Spinal cord (tissue), 10 donors: ENCODE results near the gene AQP4. TPM values are rescaled to one million over a fixed set of nuclear protein-coding genes. Genes with fewer than 3 reads are reported as not detected.

Experiments used
- DNase-seq, 6 donors: peaks; one replicate each; pipeline versions ENCODE4 v3.0.0 to v3.0.0-alpha.2; 2013 to 2015; ENCODE audit warnings: low spot score in 6 of 6, low read depth in 4 of 6
- H3K27ac ChIP-seq: one replicate; pipeline ENCODE4 v1.5.1; 2013; ENCODE audit warnings: low read depth, low read length, control low read depth
- H3K27me3 ChIP-seq: one replicate; pipeline ENCODE4 v1.6.1; 2013; ENCODE audit warnings: low read length; ENCODE audit not compliant: control insufficient read depth, insufficient read depth
- H3K36me3 ChIP-seq: one replicate; pipeline ENCODE4 v1.6.1; 2013; ENCODE audit warnings: low read length; ENCODE audit not compliant: control insufficient read depth, insufficient read depth
- H3K4me1 ChIP-seq: one replicate; pipeline ENCODE4 v1.6.1; 2013; ENCODE audit warnings: low read length; ENCODE audit not compliant: control insufficient read depth, insufficient read depth
- H3K4me3 ChIP-seq: one replicate; pipeline ENCODE4 v1.5.1; 2013; ENCODE audit warnings: low read depth, low read length, control low read depth
- H3K9me3 ChIP-seq: one replicate; pipeline ENCODE4 v1.6.1; 2013; ENCODE audit warnings: low read length; ENCODE audit not compliant: control insufficient read depth, insufficient read depth
- WGBS: methylation state at CpG from one replicate; pipeline ENCODE4 v1.1.5; 2013; ENCODE audit warnings: missing lambda C conversion rate; ENCODE audit not compliant: insufficient coverage; 5-methylcytosine and 5-hydroxymethylcytosine counted together
- polyA plus RNA-seq, 2 donors: library from polyadenylated mRNA; unstranded; fragments of 120-200 nt; gene quantifications; one replicate each; pipeline ENCODE4 v1.2.1, GENCODE V29; 2013; ENCODE audit not compliant: insufficient read length in 2 of 2
- total RNA-seq, 2 donors: library from RNA; depleted of rRNA in 1 of 2; stranded (reverse); fragments of 120-200 nt in 1 of 2; fragments of >200 nt in 1 of 2; gene quantifications; one replicate each; pipeline versions ENCODE4 v1.2.3 to v1.2.4, GENCODE V29; 2013 to 2014
- donor health status: healthy.

The AQP4 gene
- total and polyA plus RNA-seq, 4 donors: 305 to 1,006 (median 577) TPM

DNA sequence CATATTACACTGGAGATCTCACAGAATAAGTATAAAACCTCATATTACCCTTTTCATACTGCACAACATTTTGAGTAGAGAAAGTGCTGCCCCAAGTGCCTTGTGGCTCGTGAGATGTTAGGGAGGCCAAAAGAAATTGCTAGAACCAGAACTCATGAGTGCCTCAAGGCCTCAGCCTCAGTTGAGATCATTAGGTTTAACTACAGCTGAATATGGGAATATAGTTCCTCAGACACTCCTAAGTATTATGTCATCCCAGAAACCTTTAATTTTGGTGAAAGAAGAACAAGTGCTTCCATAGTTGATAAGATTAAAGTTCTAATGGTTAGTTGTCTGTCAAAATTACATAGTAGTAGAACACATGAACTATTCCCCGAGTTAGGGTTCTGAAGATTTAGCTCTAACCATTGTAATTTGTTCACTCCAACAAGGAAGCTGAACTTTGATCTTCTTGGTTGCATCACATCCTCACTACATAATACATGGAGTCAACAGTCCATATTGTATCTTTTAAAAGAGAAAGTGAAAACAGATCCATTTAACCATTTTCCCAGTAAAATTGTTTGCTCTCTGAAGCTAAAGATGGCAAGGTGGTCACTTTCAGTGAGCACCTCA is 9.6 kb upstream of the AQP4 start:
- 75% methylated on average over 1 of the region's 2 CpGs for WGBS
- peaks cover 3% of the 10 kb centered on the region for H3K4me1 ChIP-seq
- H3K36me3 ChIP-seq: no peaks in the 10 kb centered on the region
- H3K4me3 ChIP-seq: no peak overlapping the region
- H3K9me3 ChIP-seq: no peaks in the 10 kb centered on the region
- no peaks in the 10 kb centered on the region for H3K27me3 ChIP-seq
- no peak for DNase-seq
- no peak overlapping the region for H3K27ac ChIP-seq

DNA sequence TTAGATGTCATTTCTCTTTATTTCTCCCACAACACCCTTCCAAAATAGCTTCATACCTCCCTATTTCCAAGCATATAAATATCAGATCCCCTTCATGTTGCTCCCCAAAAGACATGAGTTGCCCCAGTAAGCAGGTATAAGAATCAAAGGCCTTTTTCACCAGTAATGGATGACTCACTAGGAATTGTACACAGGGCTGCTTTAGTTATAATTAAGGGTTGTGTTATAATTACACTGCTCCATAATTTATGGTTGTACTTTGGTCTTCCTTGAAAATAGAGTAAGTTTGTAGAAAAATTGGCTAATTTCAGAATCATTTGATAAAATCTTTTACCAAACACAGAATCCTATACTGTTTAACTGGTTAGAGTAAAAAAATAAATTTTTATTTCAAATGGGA is 8.8 kb upstream of the AQP4 start:
- peaks cover 6% of the 10 kb centered on the region for H3K4me1 ChIP-seq
- no peaks in the 10 kb centered on the region for H3K9me3 ChIP-seq
- H3K27me3 ChIP-seq: no peaks in the 10 kb centered on the region
- no peaks in the 10 kb centered on the region for H3K36me3 ChIP-seq
- DNase-seq: no peak
- H3K27ac ChIP-seq: no peak overlapping the region
- no peak overlapping the region for H3K4me3 ChIP-seq

DNA sequence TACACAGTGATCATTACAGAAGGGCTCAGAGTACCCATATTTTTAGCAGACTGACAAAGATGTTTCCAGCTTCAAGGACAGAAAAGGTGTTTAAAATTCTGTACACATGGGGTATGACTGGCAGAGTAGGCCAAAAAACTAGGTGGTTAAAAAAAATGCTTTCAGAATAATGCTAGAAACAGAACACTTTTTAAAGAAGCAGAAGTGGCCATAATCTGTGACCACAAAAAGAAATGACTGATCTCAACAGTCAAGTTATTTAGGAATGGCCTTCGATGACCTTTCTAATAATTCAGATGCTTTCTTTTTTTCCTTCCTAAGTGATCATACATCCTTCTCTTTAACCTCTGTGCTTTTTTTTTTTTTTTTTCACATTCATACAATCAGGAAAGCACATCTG is 4.1 kb upstream of the AQP4 start:
- no peaks in the 10 kb centered on the region for H3K36me3 ChIP-seq
- no peaks in the 10 kb centered on the region for H3K27me3 ChIP-seq
- peak overlapping the region; percentile 68 for H3K27ac ChIP-seq
- H3K4me1 ChIP-seq: peaks cover 10% of the 10 kb centered on the region
- no peaks in the 10 kb centered on the region for H3K9me3 ChIP-seq
- no peak overlapping the region for H3K4me3 ChIP-seq
- WGBS: 86% methylated on average over 1 of the region's 1 CpG
- DNase-seq: peak in 1 of 6 donors; percentile 25

DNA sequence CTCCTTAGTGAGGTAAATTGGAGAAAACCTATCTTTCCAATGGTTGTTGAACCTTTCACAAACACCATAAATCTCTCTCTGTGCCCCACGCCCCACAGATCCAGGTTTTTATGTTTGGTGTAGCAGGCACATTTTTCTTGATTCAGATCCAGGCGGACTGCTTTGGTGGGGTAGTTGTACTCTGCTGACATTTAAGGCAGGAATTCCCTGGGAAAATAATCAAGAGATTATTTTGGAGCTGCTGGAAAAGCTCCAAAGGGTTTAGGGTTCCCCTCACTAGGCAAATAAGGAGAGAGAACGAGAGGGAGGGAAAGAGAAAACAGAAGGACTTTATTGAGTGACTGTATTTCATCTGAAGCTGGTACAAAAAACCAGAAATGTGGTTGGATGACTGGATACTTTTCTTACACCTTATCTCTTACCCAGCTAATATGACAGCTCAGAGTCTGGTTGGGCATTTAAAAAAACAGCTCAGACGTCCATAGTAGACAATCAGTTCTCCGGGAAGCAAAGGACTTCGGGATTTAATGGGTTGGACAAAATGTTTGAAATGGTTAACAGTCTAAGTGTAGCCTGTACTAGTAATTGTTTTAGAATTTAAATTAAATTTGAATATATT is 3.6 kb upstream of the AQP4 start:
- H3K4me1 ChIP-seq: peaks cover 10% of the 10 kb centered on the region
- peak overlapping the region; percentile 62 for H3K27ac ChIP-seq
- H3K36me3 ChIP-seq: no peaks in the 10 kb centered on the region
- DNase-seq: peak in 3 of 6 donors; percentile 6 to 64 (median 29)
- 50% methylated on average over 1 of the region's 6 CpGs for WGBS
- H3K27me3 ChIP-seq: no peaks in the 10 kb centered on the region
- no peak overlapping the region for H3K4me3 ChIP-seq
- H3K9me3 ChIP-seq: no peaks in the 10 kb centered on the region

DNA sequence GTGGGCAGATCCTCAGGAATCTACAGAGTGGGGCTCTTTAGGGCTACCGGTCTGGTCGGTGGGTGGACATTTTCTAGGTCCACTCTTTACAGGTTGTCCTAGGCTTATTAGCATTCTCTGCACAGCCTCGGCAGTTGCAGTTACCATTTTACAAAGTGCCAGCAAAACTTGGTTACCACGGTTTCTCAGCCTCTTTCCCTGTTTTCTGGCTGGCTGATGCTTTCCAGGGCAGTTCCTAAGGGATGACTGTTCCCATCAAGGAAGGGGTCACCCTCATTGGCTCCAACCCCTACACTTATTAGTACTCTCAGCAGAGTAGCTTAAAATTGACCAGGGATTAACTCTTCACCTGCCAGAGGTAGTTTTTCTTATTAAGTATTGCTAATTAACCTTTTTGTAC is 2.0 kb upstream of the AQP4 start:
- WGBS: 30% methylated on average over 4 of the region's 4 CpGs
- Histone ChIP-seq H3K27me3 (peaks cover 3% of the 10 kb centered on the region), H3K27ac (peak overlapping the region; percentile 90), H3K9me3 (no peaks in the 10 kb centered on the region), H3K4me1 (peaks cover 19% of the 10 kb centered on the region), H3K36me3 (no peaks in the 10 kb centered on the region), H3K4me3 (no peak overlapping the region)
- DNase-seq: peak in 5 of 6 donors; percentile 44 to 89 (median 75)

DNA sequence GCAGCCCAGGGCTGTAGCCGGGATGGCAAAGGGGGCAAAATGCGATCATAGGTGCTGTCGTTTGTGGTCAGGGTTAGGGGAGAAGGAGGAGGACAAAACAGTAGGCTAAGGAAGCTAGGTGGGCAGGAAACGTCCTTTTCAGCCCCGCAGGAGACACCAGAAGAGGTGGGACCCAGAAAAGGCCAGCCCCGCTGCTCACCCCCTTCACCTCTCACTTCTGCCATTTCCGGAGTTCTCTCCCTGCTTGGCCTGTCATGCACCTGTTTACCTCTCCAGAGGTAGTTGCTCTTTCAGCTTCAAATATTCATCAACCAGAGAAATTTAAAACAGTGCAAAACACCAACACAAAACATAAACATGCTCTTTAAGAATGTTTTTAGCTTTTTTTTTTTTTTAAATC is 849 bp downstream of the AQP4 start:
- Histone ChIP-seq H3K27me3 (peaks cover 3% of the 10 kb centered on the region), H3K27ac (peak overlapping the region; percentile 90), H3K4me3 (peak overlapping the region; percentile 51), H3K9me3 (no peaks in the 10 kb centered on the region), H3K4me1 (peaks cover 19% of the 10 kb centered on the region), H3K36me3 (peaks cover 4% of the 10 kb centered on the region)
- peak in 1 of 6 donors; percentile 7 for DNase-seq
- WGBS: 56% methylated on average over 6 of the region's 7 CpGs

DNA sequence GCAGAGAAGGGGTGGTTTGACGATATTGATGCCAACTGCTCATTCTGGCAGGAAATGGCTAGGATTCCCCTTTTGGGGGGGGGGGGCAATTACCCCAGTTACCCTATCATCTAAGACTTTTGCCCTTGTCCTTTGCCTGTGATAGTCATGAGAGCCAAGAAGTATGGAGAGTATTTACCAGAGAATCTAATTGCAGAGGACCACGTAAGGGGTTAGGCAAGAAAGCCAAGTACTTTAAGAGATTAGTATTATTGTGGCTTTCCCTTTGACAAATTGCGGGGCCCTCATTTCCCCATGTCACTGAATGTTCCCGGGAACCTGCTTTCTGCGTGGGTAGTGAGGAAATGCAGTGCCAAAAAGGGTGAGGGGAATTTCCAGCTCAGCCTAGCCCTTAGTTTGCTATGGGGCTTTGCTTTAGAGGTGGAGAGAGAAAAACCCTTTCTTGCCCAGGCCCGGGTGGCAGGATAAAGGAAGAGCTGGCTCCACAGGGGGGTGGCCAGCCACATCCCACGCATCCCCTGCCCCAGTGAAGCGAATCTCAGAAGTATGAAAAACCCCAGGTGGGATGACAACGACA is 1.5 kb downstream of the AQP4 start:
- peak overlapping the region; percentile 90 for H3K27ac ChIP-seq
- H3K4me3 ChIP-seq: peak overlapping the region; percentile 51
- H3K4me1 ChIP-seq: peaks cover 19% of the 10 kb centered on the region
- no peaks in the 10 kb centered on the region for H3K9me3 ChIP-seq
- H3K36me3 ChIP-seq: peaks cover 4% of the 10 kb centered on the region
- WGBS: 25% methylated on average over 4 of the region's 9 CpGs
- peaks cover 3% of the 10 kb centered on the region for H3K27me3 ChIP-seq
- peak in 3 of 6 donors; percentile 28 to 66 (median 30) for DNase-seq

DNA sequence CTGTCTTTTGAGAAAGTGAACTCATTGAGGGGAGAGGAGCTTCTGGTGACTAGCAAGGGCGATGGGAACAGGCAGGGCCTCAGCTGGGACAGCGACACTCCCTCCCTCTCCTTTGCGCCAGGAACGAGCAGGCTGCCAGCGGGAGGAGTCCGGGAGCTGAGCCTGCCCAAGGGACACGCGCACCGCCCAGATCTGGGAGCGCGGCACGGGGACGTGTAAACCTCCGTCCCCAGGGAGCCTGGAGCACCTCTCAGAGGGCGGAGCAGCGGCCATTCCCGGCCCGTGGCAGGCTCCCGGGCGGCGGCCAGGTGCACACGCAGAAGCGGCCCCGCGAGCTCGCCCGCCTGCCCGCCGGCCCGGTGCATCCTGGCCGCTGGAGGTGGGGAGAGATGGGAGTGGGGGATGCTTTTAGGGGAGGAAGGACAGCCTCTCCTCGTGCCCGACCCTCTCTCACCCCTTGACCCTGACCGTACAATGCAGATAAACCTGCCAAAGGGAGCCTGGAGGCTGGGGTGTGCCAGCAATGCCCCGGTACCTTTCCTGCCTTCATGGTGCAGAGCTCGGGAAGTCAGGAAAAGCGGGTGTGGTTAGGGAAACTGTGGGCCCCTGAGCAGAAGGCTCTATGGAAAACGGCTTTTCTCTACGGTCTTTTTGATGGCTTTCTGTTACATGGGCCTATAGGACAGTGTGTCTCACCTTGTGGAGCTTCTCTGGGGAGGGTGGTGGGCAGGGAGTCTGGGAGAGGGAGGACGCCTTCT is 2.2 kb downstream of the AQP4 start:
- H3K36me3 ChIP-seq: peaks cover 4% of the 10 kb centered on the region
- peak overlapping the region; percentile 51 for H3K4me3 ChIP-seq
- no peaks in the 10 kb centered on the region for H3K9me3 ChIP-seq
- peaks cover 15% of the 10 kb centered on the region for H3K4me1 ChIP-seq
- DNase-seq: peak; percentile 36 to 92 (median 70)
- 4% methylated on average over 31 of the region's 40 CpGs for WGBS
- H3K27ac ChIP-seq: peak overlapping the region; percentile 90
- peaks cover 3% of the 10 kb centered on the region for H3K27me3 ChIP-seq

DNA sequence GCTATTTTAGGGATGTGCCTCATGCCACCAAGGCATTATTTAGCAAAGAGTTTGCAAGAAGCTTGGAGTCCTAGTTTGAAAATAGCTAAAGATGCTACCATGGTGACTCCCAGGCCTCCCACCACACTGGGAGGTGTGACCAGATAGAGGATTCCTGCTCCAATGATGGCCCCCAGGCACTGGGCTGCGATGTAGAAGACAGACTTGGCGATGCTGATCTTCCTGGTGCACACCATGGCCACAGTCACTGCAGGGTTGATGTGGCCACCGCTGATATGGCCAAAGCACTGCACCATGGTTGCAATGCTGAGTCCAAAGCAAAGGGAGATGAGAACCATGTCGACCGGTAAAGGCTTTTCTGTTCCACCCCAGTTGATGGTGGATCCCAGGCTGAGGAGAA is 3.4 kb downstream of the AQP4 start:
- Histone ChIP-seq H3K4me3 (no peak overlapping the region), H3K27ac (peak overlapping the region; percentile 29), H3K4me1 (peaks cover 15% of the 10 kb centered on the region), H3K27me3 (peaks cover 3% of the 10 kb centered on the region), H3K9me3 (no peaks in the 10 kb centered on the region), H3K36me3 (peaks cover 6% of the 10 kb centered on the region)
- no peak for DNase-seq
- WGBS: 92% methylated on average over 5 of the region's 5 CpGs
